HepG2 (cell line): ENCODE measurements around the gene KCTD15. TPM values are rescaled to one million over a fixed set of nuclear protein-coding genes. Genes with fewer than 3 reads are reported as not detected.

ENCODE experiments used
- ATAC-seq: fragments of 200-7000 bp; cut with Tn5 transposase; 3 replicates; pipeline ENCODE4 v1.9.1; 2020; ENCODE audit warnings: mild to moderate bottlenecking, moderate library complexity
- BruUV-seq: library from RNA; stranded (reverse); fragments of 400-500 nt; replicated peaks from 2 replicates; lab custom pipeline; 2021; lab: Mats Ljungman, UMichigan
- CTCF ChIA-PET: fragments of 300-600 bp; formaldehyde crosslinking; extraction: SDS; loops from one replicate; lab custom pipeline; 2021; ENCODE audit warnings: low total read pairs, inconsistent platforms, low intra/inter-chr PET ratio; lab: Yijun Ruan, JAX
- POLR2A ChIA-PET: fragments of 350-600 bp; sonication (Branson Sonifier 250); formaldehyde crosslinking; loops from one replicate; lab custom pipeline; 2020; ENCODE audit warnings: antibody characterized with exemption, inconsistent platforms; lab: Yijun Ruan, JAX
- DNase-seq: peaks from one replicate; pipeline ENCODE4 v3.0.0-alpha.2; 2015; ENCODE audit warnings: low spot score
- FAIRE-seq: peaks from 3 replicates; lab custom pipeline; 2011; peaks lifted over from hg19 to GRCh38; lab: Jason Lieb, UNC
- H2AFZ ChIP-seq: one replicate; pipeline ENCODE4 v1.6.1; 2011; ENCODE audit warnings: low read length, inconsistent platforms
- H3K27ac ChIP-seq: fragments of 300-600 bp; 3 replicates; pipeline ENCODE4 v1.8.0; 2011; ENCODE audit warnings: mixed run types, mild to moderate bottlenecking, mixed read lengths, low read length, inconsistent platforms; ENCODE audit not compliant: insufficient read depth; ENCODE audit errors: extremely low read length
- H3K27me3 ChIP-seq, 2 experiments: fragments of 200-600 bp in 1 of 2; 2 replicates in 1 of 2; 3 replicates in 1 of 2; pipeline versions ENCODE4 v1.6.0 to v1.8.0; 2011; ENCODE audit warnings: low read length in 2 of 2, mild to moderate bottlenecking in 2 of 2, moderate library complexity in 2 of 2, inconsistent platforms in 1 of 2; ENCODE audit not compliant: insufficient read depth in 2 of 2, control insufficient read depth in 1 of 2
- H3K36me3 ChIP-seq, 2 experiments: fragments of 200-600 bp in 1 of 2; replicated peaks in 1 of 2; 2 replicates in 1 of 2; 3 replicates in 1 of 2; pipeline versions ENCODE4 v1.5.1 to v1.8.0; 2011; ENCODE audit warnings: low read length in 2 of 2, inconsistent platforms in 1 of 2; ENCODE audit not compliant: insufficient read depth in 2 of 2, control insufficient read depth in 1 of 2
- H3K4me1 ChIP-seq: 2 replicates; pipeline ENCODE4 v1.5.1; 2012; ENCODE audit warnings: low read length, inconsistent platforms; ENCODE audit not compliant: insufficient read depth
- H3K4me2 ChIP-seq: 2 replicates; pipeline ENCODE4 v1.6.0; 2011; ENCODE audit warnings: low read depth, low read length, inconsistent platforms
- H3K4me3 ChIP-seq, 3 experiments: fragments of 200-600 bp in 1 of 3; sonication (generic), shearing (Covaris generic) in 1 of 3; replicated peaks in 1 of 3; 2 replicates each; pipeline ENCODE4 v1.5.1; 2011 to 2016; ENCODE audit warnings: low read length in 3 of 3, inconsistent platforms in 2 of 3, low read depth in 2 of 3, mild to moderate bottlenecking in 2 of 3, control low read depth in 1 of 3, mixed read lengths in 1 of 3; ENCODE audit not compliant: insufficient read depth in 1 of 3
- H3K79me2 ChIP-seq: one replicate; pipeline ENCODE4 v1.6.1; 2011; ENCODE audit warnings: low read length, inconsistent platforms; ENCODE audit not compliant: insufficient read depth
- H3K9ac ChIP-seq: 2 replicates; pipeline ENCODE4 v1.6.0; 2011; ENCODE audit warnings: mild to moderate bottlenecking, low read depth, low read length, inconsistent platforms; ENCODE audit not compliant: insufficient read depth
- H3K9me3 ChIP-seq: 2 replicates; pipeline ENCODE4 v1.5.1; 2012; ENCODE audit warnings: mild to moderate bottlenecking, low read length
- H4K20me1 ChIP-seq: 2 replicates; pipeline ENCODE4 v1.6.0; 2011; ENCODE audit warnings: inconsistent platforms, mild to moderate bottlenecking, low read length, moderate library complexity; ENCODE audit not compliant: insufficient read depth
- ATF7-NPFF ChIP-seq: sonication (generic); formaldehyde crosslinking; IDR thresholded peaks from 2 replicates; pipeline ENCODE4 v1.8.1; 2023; ENCODE audit warnings: mild to moderate bottlenecking, low read depth, missing genetic modification reagents, moderate library complexity
- BRD4 ChIP-seq: sonication (generic); formaldehyde crosslinking; IDR thresholded peaks from 2 replicates; pipeline ENCODE4 v1.4.0; 2020; ENCODE audit warnings: missing genetic modification reagents
- CREM ChIP-seq, 2 experiments: sonication (generic) in 1 of 2; formaldehyde crosslinking in 1 of 2; IDR thresholded peaks; 2 replicates each; pipeline versions ENCODE4 v1.4.0 to v1.6.1; 2016 to 2020; ENCODE audit warnings: antibody characterized with exemption in 1 of 2, mild to moderate bottlenecking in 1 of 2, missing genetic modification reagents in 1 of 2
- DMAP1 ChIP-seq: IDR thresholded peaks from 2 replicates; pipeline ENCODE4 v1.6.1; 2016
- MED13 ChIP-seq: sonication (generic); formaldehyde crosslinking; IDR thresholded peaks from 2 replicates; pipeline ENCODE4 v1.5.0; 2020; ENCODE audit warnings: missing genetic modification reagents
- NFE2L2 ChIP-seq: fragments of 150-350 bp; IDR thresholded peaks from 2 replicates; pipeline ENCODE4 v1.6.1; 2014; ENCODE audit warnings: low read length
- PCBP1 ChIP-seq: fragments of 200-400 bp; formaldehyde crosslinking; IDR thresholded peaks from 2 replicates; pipeline ENCODE4 v1.6.1; 2017; ENCODE audit warnings: mild to moderate bottlenecking, low read depth, low read length, borderline replicate concordance
- SMC3 ChIP-seq: IDR thresholded peaks from 2 replicates; pipeline ENCODE4 v1.6.1; 2011; ENCODE audit warnings: low read length, improper control_type of control experiment
- ZNF281 ChIP-seq: sonication (generic); formaldehyde crosslinking; IDR thresholded peaks from 2 replicates; pipeline ENCODE4 v1.4.0; 2020; ENCODE audit warnings: missing genetic modification reagents, borderline replicate concordance
- ZNF607 ChIP-seq: sonication (generic); formaldehyde crosslinking; IDR thresholded peaks from 2 replicates; pipeline ENCODE4 v1.5.1; 2020; ENCODE audit warnings: missing genetic modification reagents, mild to moderate bottlenecking, borderline replicate concordance
- ZNF652 ChIP-seq: IDR thresholded peaks from 2 replicates; pipeline ENCODE4 v1.6.1; 2016; ENCODE audit warnings: low read depth, borderline replicate concordance
- ZNF780A ChIP-seq: sonication (generic); formaldehyde crosslinking; IDR thresholded peaks from 2 replicates; pipeline ENCODE4 v1.8.0; 2022; ENCODE audit warnings: mild to moderate bottlenecking, missing genetic modification reagents, moderate library complexity
- WGBS: methylation state at CpG from one replicate; pipeline ENCODE4 v1.1.6; 2017; ENCODE audit warnings: low lambda C conversion rate; 5-methylcytosine and 5-hydroxymethylcytosine counted together
- in situ Hi-C: cut with HindIII; loops from 2 replicates; pipeline ENCODE4 v1.10.0; 2017; ENCODE audit warnings: low pct_unique_long_range_greater_than_20kb; ENCODE audit not compliant: extremely low pct_ligation_motif_present
- intact Hi-C: fragments of 100-400 bp; cut with micrococcal nuclease; formaldehyde crosslinking; loops from one replicate; pipeline ENCODE4 v1.10.0; 2022; ENCODE audit not compliant: unreplicated experiment
- polyA plus RNA-seq, 8 experiments: library from polyadenylated mRNA; depleted of rRNA in 3 of 8; stranded (reverse) in 7 of 8; unstranded in 1 of 8; fragments of >200 nt; fragmentation: Illumina TruSeq in 4 of 8; extraction: Trizol in 4 of 8; gene quantifications; 2 replicates each; pipeline versions ENCODE4 v1.2.1 to v1.2.3, GENCODE V29; 2011 to 2016; ENCODE audit warnings: low read depth in 4 of 8, missing spikeins in 1 of 8, mixed read lengths in 1 of 8; ENCODE audit not compliant: insufficient read depth in 1 of 8
- total RNA-seq, 5 experiments: library from RNA; depleted of rRNA; stranded (reverse); fragments of >200 nt; fragmentation: Illumina TruSeq; extraction: Trizol; gene quantifications; 2 replicates each; pipeline ENCODE4 v1.2.3, GENCODE V29; 2016; ENCODE audit warnings: low read depth in 1 of 5

Gene KCTD15
- total and polyA plus RNA-seq, 2 of the 13 experiments (the other 11 are each of a cell fraction or from before 2014, with no cell fraction given), result 13.2 to 16.7 TPM

GRCh38 chr19:33828266-33829075, 31.8 kb downstream of the KCTD15 start:
- Histone ChIP-seq H3K27ac (no peak overlapping the region), H3K4me2 (no peak overlapping the region), H4K20me1 (no peaks in the 10 kb centered on the region), H3K9me3 (no peaks in the 10 kb centered on the region), H3K36me3 (no peaks in the 10 kb centered on the region), H3K4me1 (no peaks in the 10 kb centered on the region), H3K79me2 (no peaks in the 10 kb centered on the region), H3K9ac (no peak overlapping the region), H3K4me3 (no peak overlapping the region), H3K27me3 (peaks cover 0 to 8% of the 10 kb centered on the region in 2 experiments; a peak in 1 of 5 replicates), H2AFZ (no peak overlapping the region)
- 60% methylated on average over 11 of the region's 13 CpGs for WGBS
- DNase-seq (no peak), ATAC-seq (no peak), FAIRE-seq (no peak)
- no TSS peak for BruUV-seq
- intact Hi-C loops (no loop called here), in situ Hi-C loops (no loop called here)
- POLR2A ChIA-PET, result no interaction called here
- TF ChIP-seq PCBP1, result no peak
- no peak for TF ChIP-seq DMAP1 (CRISPR knock-in tag)
- no peak for TF ChIP-seq ZNF780A (CRISPR knock-in tag)
- TF ChIP-seq ZNF281, result no peak
- no peak for TF ChIP-seq ZNF652
- no peak for TF ChIP-seq ZNF607 (CRISPR knock-in tag)
- no peak for TF ChIP-seq ATF7-NPFF (CRISPR knock-in tag)
- TF ChIP-seq MED13 (CRISPR knock-in tag), result no peak
- no peak for TF ChIP-seq BRD4 (CRISPR knock-in tag)
- no peak for TF ChIP-seq CREM (IDR thresholded peaks at IDR 0.05)
- no peak for TF ChIP-seq CREM (CRISPR knock-in tag; IDR thresholded peaks at IDR 0.05)
- no peak for TF ChIP-seq SMC3
- TF ChIP-seq NFE2L2, result no peak
- CTCF ChIA-PET, result no interaction called here
